MV-4-11 (cell line): Measurements from ENCODE around the gene HEY2.

Experiments used
- DNase-seq: peaks from one replicate; lab custom pipeline; 2025; lab: John Stamatoyannopoulos, UW

The HEY2 gene

DNA sequence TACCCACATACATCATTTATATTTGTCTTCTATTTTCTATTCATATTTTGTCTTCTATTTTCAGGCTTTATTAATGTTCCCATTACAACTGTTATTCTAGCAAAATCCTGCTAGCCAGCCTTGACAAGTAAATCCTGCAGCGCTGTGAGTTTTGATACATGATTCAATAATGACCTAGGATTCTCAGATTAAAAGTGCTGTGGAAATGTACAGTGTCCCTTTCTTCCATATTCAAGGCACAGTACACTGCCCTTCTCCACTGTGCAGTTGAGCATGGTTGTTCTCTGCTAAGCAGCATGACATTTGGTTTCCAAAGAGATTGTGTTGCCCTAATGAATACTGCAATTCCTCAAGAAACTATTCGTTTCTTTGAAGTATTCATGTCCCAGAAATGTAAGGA is 5.8 kb upstream of the HEY2 start:
- no peak for DNase-seq

GRCh38 chr6:125745281-125746018 is 4.0 kb upstream of the HEY2 start:
- DNase-seq = no peak

GRCh38 chr6:125746019-125746414 is 3.4 kb upstream of the HEY2 start:
- no peak for DNase-seq

- peak; percentile 61 for DNase-seq
Observed at GRCh38 chr6:125746731-125747588, 2.5 kb upstream of the HEY2 start.

- no peak for DNase-seq
Observed at GRCh38 chr6:125747589-125748405, 1.6 kb upstream of the HEY2 start.

DNA sequence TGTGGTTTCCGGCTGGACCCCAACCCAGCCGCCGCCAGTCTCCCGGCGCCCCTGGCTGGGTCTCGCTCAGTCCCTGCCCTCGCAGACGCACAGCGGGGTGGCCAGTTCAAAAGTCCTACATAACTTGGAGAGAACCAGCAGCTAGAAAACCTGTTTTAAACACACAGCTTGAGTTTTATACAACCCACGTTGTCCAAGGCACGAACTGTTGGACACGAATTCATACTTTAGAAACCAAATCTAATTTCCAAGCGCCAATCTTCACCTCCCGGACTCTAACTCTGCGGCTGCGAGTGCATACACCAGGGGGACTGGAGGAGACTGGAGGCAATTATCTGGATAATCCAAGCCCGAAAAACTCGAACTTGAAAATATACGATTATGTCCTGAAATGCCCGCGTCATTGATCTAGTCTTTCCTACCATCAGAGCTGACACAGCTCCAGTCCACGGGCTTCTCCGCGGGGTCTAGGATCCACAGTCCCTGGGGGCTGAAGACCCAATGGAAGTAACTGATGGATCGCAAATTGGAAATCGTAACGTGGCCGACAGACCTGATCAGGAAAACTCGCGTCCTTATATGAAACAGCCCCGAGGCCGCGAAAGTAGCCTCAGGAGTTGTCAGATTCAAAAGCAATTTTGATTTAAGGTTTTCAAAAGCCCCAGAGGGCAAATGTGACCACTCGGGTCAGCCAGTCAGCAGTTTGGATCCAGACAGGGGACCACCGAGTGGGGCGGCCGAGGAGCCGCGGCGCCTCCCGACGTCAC is 843 bp upstream of the HEY2 start:
- DNase-seq = no peak

- DNase-seq = no peak
Observed at GRCh38 chr6:125749865-125750691, 646 bp downstream of the HEY2 start.

DNA sequence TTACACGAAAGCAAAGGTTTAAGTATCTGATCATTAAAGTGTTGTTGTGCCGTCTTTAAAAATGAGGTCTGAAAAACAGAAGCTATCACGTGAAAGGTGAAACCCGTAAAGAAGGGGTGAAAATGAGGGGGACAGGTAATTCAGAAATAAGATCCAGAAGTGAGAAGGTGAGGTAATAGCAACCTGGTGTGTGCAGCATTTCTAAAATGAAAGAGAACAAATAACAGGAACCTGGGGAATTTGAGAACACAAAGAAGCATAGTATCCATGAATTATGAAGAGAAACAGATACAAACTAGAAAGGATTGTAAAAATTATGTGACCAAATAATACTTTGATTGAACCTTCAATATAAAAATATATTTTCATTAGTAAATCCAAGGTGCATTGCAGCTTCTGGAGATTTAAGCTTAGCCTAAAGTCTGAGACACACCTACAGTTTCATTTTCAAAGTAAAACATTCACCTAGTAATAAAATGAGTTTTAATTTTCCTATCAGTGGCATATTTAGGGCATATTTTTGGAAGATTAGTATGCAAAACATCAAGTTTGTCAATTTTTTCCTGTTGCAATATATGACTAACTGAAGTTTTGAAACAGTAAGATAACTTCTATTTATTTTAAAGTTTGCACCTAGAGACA is 1.4 kb downstream of the HEY2 start:
- DNase-seq = no peak

DNA sequence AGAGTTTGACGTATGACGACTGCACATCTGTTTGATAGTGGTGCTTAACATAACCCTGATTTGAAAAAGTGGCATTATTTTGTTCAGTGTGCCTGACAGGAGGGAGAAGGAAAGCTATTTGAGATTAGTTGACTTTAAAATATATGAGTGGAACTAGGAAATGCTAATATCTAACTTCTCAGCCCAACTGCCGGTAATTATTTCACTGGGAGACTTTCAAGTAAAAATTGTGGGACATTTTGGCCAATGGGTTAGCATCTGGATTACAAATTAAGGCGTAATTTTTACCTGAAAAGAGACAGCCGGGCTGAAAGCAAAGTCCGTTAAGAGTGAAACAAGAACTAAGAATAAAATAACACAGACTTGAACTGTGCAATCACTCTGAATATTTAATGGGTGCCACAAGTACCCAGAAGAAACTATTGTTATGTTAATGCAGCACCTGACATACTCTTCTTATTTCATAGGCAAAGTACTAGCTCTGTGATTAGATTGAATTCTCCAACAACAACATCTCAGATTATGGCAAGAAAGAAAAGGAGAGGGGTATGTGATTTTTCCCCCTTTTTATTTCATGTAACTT is 2.0 kb downstream of the HEY2 start:
- no peak for DNase-seq

DNA sequence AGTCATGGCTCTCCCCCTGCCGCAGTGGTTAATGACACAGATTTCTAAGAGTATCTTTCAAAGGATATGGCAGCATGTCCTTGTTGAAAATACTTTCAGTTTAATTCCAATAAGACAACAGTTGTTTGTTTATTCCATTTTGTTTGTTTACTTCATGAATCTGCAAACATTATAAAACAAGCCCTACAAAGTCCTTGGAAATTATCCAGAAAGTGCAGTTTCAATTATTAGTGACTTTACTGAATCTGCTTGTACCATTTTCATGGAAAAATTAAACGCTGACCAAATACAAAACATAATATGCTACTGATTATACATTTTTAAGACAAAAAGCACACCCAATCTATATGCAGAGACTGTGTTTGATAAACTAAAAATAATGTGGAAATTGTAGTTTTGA is 3.3 kb downstream of the HEY2 start:
- no peak for DNase-seq

- DNase-seq = no peak
Observed at GRCh38 chr6:125753218-125753936, 3.9 kb downstream of the HEY2 start.

GRCh38 chr6:125753937-125754259 is 4.5 kb downstream of the HEY2 start:
- DNase-seq = no peak

DNA sequence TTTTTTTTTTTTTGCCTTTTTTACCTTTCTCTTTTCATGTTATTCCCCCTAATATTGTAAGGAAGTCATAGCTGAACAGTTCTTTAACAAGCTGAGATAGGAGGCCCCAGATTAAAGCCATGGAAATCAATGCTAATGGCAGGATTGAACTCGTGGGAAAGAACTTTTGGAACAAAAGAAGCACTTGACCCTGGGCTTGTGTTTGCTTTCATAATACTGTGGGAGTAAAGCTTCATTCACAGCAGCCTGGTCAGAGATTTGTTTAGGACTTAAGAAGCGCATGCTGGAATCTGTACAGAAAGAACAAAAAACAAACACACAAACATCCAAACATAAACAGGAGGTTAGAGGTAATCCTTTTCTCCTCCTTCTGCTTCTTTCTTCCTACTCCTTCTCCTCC is 5.1 kb downstream of the HEY2 start:
- DNase-seq = no peak

GRCh38 chr6:125759184-125759902 is 9.9 kb downstream of the HEY2 start:
- no peak for DNase-seq

DNA sequence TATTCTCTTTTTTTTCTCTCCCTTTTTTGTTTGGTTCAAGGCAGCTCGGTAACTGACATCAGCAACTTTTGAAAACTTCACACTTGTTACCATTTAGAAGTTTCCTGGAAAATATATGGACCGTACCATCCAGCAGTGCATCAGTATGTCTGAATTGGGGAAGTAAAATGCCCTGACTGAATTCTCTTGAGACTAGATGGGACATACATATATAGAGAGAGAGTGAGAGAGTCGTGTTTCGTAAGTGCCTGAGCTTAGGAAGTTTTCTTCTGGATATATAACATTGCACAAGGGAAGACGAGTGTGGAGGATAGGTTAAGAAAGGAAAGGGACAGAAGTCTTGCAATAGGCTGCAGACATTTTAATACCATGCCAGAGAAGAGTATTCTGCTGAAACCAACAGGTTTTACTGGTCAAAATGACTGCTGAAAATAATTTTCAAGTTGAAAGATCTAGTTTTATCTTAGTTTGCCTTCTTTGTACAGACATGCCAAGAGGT is 10.6 kb downstream of the HEY2 start:
- DNase-seq = peak; percentile 69

DNA sequence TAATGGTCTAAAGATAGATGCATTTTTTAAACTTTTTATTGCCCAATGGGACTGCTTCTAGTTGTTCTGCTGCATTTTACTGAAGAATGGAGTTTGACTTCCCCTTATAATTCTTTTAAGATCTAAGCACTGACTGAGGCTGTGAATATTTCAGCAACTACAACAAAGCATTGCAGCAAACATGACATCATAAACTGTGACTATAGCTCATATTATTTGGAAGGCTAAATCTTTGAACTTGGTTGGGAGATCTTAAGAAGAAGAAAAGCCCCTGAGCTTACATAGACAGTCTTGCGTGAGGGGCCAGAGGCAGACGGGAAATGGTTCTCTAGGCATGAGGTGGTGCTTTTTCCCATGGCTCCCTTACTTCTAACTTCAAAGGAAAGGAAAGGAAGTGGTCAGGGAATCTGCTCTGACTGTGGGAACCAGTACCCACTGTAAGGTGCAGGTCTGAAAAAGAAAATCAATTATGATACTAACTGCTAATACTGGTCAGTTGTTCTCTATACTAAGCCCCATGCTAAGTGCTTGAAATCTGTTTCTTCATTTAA is 14.8 kb downstream of the HEY2 start:
- no peak for DNase-seq

- DNase-seq = no peak
Observed at GRCh38 chr6:125765944-125766343, 16.5 kb downstream of the HEY2 start.

GRCh38 chr6:125766641-125767040 is 17.2 kb downstream of the HEY2 start:
- no peak for DNase-seq
